Measurements from ENCODE around the gene EMC8.

EMC8 gene

DNA sequence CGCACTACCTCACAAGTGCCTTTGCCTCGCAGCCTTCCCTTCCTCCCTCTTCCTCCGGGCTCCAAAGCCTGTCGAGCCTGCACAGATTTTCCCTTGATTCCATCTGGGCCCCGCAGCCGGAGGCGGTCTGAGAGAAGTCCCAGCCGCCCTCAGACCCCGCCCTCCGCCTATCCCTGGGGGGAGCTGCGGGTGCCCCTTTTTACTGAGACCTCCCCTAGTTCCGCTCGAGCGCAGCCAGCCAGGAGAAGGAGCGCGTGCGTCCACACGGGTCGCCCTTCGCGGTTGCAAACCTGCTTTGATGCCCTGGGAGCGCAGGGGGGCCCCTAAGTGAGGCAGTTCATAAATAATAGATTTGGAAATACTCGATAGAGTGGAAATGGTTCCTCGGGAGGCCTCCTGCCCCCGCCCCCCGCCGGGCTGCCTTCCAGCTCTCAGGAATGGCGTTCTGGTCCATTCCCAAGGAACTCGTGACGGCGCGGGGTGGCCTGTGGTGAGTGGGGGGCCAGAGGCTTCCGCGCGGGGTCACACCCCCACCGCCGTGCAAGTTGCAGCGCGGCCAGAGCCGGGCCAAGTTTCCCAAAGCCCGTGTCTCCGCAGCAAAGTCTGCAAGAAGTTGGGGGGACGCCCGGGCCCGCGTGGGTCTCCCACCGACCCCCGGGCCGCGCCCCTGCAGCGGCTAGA is 49.1 kb downstream of the EMC8 start:
- H2AK5ac ChIP-seq (ENCODE audit: low read length), result no peak overlapping the region
- DNase-seq, result no peak

DNA sequence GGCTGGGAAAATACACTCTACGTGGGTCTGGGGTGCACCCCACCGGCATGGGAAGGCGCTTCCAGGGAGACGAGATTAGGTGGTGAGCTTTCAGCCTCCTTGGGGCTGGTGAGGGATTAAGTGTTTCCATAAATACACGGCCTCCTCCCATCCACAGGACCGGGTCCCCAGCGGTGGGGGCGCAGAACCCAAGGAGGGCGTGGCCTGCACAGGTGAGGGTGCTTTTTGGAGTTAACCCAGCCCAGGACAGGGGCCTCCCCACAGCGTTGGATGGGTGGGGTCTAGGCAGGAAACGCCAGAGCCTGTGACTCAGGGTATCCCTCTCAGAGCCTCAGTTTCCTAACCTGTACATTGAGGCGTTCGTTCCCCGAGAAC is 49.6 kb downstream of the EMC8 start:
- Histone ChIP-seq H3K18ac (ENCODE audit: low read length) (no peak overlapping the region), H4K8ac (ENCODE audit: low read depth, low read length) (no peak overlapping the region), H2BK15ac (replicated peaks; ENCODE audit: low read depth) (no peak overlapping the region), H3K23ac (ENCODE audit: low read length) (no peak overlapping the region), H3K79me2 (ENCODE audit: control insufficient read depth, insufficient read depth, low read length) (no peaks in the 10 kb centered on the region), H2BK120ac (ENCODE audit: low read depth, low read length) (no peak overlapping the region), H3K4ac (ENCODE audit: low read depth, low read length) (no peak overlapping the region), H3K4me3 (ENCODE audit: low read length) (no peak overlapping the region), H3K4me2 (ENCODE audit: low read length) (peak overlapping the region; percentile 39), H2AK5ac (ENCODE audit: low read length) (no peak overlapping the region), H3K36me3 (ENCODE audit: control insufficient read depth, insufficient read depth, low read length) (no peaks in the 10 kb centered on the region), H4K5ac (ENCODE audit: low read length) (no peak overlapping the region), H3K79me1 (ENCODE audit: low read length) (no peaks in the 10 kb centered on the region), H3K56ac (ENCODE audit: low read length) (peak overlapping the region; percentile 65), H3K9ac (ENCODE audit: low read length) (peak overlapping the region; percentile 27), H3K4me1 (ENCODE audit: control insufficient read depth, low read depth, low read length) (peaks cover 11% of the 10 kb centered on the region), H2BK5ac (ENCODE audit: low read length) (no peak overlapping the region), H3K27ac (ENCODE audit: low read depth, low read length) (no peak overlapping the region), H3K27me3 (ENCODE audit: insufficient read depth, low read length, poor library complexity) (no peaks in the 10 kb centered on the region)
- DNase-seq, result no peak
- WGBS (ENCODE audit: extremely low coverage, insufficient coverage, low lambda C conversion rate), result no CpG with 5 or more reads among the region's 14 CpGs

More for the DNA sequence above, 49.1 kb downstream of the EMC8 start:
- Histone ChIP-seq H3K79me2 (ENCODE audit: control insufficient read depth, insufficient read depth, low read length) (no peaks in the 10 kb centered on the region), H2BK15ac (replicated peaks; ENCODE audit: low read depth) (no peak overlapping the region), H3K36me3 (ENCODE audit: control insufficient read depth, insufficient read depth, low read length) (no peaks in the 10 kb centered on the region), H2BK120ac (ENCODE audit: low read depth, low read length) (no peak overlapping the region), H3K18ac (ENCODE audit: low read length) (peak overlapping the region; percentile 64), H3K79me1 (ENCODE audit: low read length) (no peaks in the 10 kb centered on the region), H4K5ac (ENCODE audit: low read length) (no peak overlapping the region), H3K27me3 (ENCODE audit: insufficient read depth, low read length, poor library complexity) (no peaks in the 10 kb centered on the region), H4K8ac (ENCODE audit: low read depth, low read length) (peak overlapping the region; percentile 7), H3K9ac (ENCODE audit: low read length) (peak overlapping the region; percentile 70), H3K56ac (ENCODE audit: low read length) (peak overlapping the region; percentile 80), H3K4me3 (ENCODE audit: low read length) (no peak overlapping the region), H3K4me1 (ENCODE audit: control insufficient read depth, low read depth, low read length) (peaks cover 11% of the 10 kb centered on the region), H3K23ac (ENCODE audit: low read length) (no peak overlapping the region), H2BK5ac (ENCODE audit: low read length) (no peak overlapping the region), H3K27ac (ENCODE audit: low read depth, low read length) (no peak overlapping the region), H3K4ac (ENCODE audit: low read depth, low read length) (peak overlapping the region; percentile 75), H3K4me2 (ENCODE audit: low read length) (peak overlapping the region; percentile 39)
- WGBS (ENCODE audit: extremely low coverage, insufficient coverage, low lambda C conversion rate), result no CpG with 5 or more reads among the region's 51 CpGs

DNA sequence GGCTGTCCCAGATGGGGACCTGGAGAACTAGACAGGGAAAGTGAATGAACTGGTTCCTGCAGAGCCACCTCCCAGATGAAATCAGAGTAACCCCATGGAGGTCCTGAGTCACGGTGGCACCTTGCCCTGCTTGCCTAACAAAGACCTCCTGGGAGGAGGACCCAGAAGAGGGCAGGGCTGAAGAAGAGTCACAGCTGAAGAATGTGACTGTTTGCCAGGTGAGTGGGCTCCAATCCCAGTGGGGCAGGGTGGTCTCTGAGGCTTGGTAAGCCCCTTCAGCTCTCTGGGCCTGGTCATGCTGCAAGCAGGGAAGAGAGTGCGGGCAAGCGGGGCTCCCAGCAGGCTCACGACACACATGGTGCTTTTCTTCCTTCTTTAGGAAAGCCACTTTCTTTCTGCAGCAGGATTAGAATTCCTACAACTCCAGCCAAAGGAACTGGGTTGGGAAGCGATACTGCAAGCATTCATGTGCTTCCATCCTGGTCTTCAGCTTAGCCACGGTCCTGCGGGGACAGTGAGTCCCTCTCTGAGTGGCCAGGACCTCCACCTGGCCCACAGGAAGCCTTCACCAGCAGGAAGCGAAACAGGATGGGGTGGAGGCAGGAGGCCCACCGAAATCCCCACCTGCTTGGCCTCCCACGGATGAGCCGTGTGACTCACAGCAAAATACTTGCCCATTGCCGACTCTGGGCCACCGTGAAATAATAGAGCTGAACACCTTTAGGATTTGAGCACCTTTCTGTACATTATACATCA is 52.7 kb downstream of the EMC8 start:
- Histone ChIP-seq H3K79me2 (ENCODE audit: control insufficient read depth, insufficient read depth, low read length) (no peaks in the 10 kb centered on the region), H3K4ac (ENCODE audit: low read depth, low read length) (no peak overlapping the region), H3K23ac (ENCODE audit: low read length) (no peak overlapping the region), H4K8ac (ENCODE audit: low read depth, low read length) (no peak overlapping the region), H3K4me3 (ENCODE audit: low read length) (no peak overlapping the region), H3K4me1 (ENCODE audit: control insufficient read depth, low read depth, low read length) (peaks cover 4% of the 10 kb centered on the region), H2AK5ac (ENCODE audit: low read length) (no peak overlapping the region), H3K9ac (ENCODE audit: low read length) (no peak overlapping the region), H4K5ac (ENCODE audit: low read length) (no peak overlapping the region), H3K18ac (ENCODE audit: low read length) (no peak overlapping the region), H2BK120ac (ENCODE audit: low read depth, low read length) (no peak overlapping the region), H3K27ac (ENCODE audit: low read depth, low read length) (peak overlapping the region; percentile 1), H2BK15ac (replicated peaks; ENCODE audit: low read depth) (no peak overlapping the region), H2BK5ac (ENCODE audit: low read length) (no peak overlapping the region), H3K36me3 (ENCODE audit: control insufficient read depth, insufficient read depth, low read length) (no peaks in the 10 kb centered on the region), H3K56ac (ENCODE audit: low read length) (peak overlapping the region; percentile 25), H3K79me1 (ENCODE audit: low read length) (no peaks in the 10 kb centered on the region), H3K4me2 (ENCODE audit: low read length) (no peak overlapping the region), H3K27me3 (ENCODE audit: insufficient read depth, low read length, poor library complexity) (no peaks in the 10 kb centered on the region)
- no CpG with 5 or more reads among the region's 13 CpGs for WGBS (ENCODE audit: extremely low coverage, insufficient coverage, low lambda C conversion rate)
- peak; percentile 67 for DNase-seq

DNA sequence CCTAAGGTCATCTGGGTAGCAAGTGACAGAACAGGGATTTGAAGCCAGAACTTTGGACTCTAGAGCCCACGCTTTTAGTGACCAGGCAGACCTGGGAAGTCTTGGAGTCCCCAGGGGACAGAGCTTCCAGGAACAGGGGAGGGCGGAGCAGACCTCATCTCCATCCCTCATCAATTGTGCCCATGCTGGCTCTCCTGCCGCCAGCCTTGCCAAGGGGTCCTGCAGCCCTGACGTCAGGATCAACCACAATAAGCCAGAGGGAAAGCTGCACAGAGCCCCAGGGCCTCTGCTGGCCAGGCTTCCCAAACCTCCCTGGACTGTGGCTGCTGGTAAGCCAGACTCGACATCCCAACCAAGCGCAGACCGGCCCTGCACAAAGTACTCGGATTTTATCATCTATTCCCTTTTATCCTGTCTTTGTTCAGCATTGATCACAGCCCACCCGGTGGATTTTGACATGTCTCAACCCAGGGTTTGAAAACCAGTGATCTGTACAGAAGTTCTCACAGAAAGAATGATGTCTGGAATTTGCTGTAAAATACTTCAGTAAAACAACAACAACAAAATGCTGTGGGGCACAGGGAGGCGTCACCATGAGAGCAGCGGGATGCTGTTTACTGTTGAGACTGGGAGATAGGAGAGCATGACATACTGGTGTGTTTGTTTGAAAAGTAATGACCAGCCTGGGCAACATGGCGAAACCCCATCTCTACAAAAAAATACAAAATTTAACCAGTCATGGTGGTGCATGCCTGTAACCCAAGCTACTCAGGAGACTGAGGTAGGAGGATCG is 60.2 kb downstream of the EMC8 start:
- H3K23ac ChIP-seq (ENCODE audit: low read length), result no peak overlapping the region
- no peaks in the 10 kb centered on the region for H3K27me3 ChIP-seq (ENCODE audit: insufficient read depth, low read length, poor library complexity)
- H3K36me3 ChIP-seq (ENCODE audit: control insufficient read depth, insufficient read depth, low read length), result no peaks in the 10 kb centered on the region
- H2BK120ac ChIP-seq (ENCODE audit: low read depth, low read length), result no peak overlapping the region
- no CpG with 5 or more reads among the region's 13 CpGs for WGBS (ENCODE audit: extremely low coverage, insufficient coverage, low lambda C conversion rate)
- H3K4ac ChIP-seq (ENCODE audit: low read depth, low read length), result no peak overlapping the region
- DNase-seq, result no peak
- H4K5ac ChIP-seq (ENCODE audit: low read length), result no peak overlapping the region
- H3K79me2 ChIP-seq (ENCODE audit: control insufficient read depth, insufficient read depth, low read length), result no peaks in the 10 kb centered on the region
- H2BK5ac ChIP-seq (ENCODE audit: low read length), result no peak overlapping the region
- H3K79me1 ChIP-seq (ENCODE audit: low read length), result no peaks in the 10 kb centered on the region
- no peak overlapping the region for H4K8ac ChIP-seq (ENCODE audit: low read depth, low read length)
- H3K56ac ChIP-seq (ENCODE audit: low read length), result no peak overlapping the region
- no peak overlapping the region for H3K27ac ChIP-seq (ENCODE audit: low read depth, low read length)
- H3K4me3 ChIP-seq (ENCODE audit: low read length), result no peak overlapping the region
- H3K4me1 ChIP-seq (ENCODE audit: control insufficient read depth, low read depth, low read length), result peaks cover 3% of the 10 kb centered on the region
- no peak overlapping the region for H2AK5ac ChIP-seq (ENCODE audit: low read length)
- H3K4me2 ChIP-seq (ENCODE audit: low read length), result no peak overlapping the region
- H2BK15ac ChIP-seq (replicated peaks; ENCODE audit: low read depth), result no peak overlapping the region
- no peak overlapping the region for H3K9ac ChIP-seq (ENCODE audit: low read length)
- no peak overlapping the region for H3K18ac ChIP-seq (ENCODE audit: low read length)

DNA sequence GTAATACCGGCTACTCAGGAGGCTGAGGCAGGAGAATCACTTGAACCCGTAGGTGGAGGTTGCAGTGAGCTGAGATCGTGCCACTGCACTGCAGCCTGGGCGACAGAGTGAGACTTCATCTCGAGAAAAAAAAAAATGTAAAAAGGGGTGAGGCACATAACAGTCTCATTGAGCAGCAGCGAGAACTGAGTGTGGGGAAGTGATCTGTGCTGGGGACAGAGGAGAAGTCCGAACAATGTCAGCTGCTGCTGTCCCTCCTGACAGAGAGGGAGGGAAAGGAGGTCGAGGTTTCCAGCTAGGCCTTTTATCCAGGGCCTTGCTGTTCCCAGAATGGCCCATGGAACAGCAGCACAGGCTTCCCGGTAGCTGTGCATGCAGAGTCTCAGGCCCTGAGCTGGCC is 62.4 kb downstream of the EMC8 start:
- no peak for DNase-seq
- WGBS (ENCODE audit: extremely low coverage, insufficient coverage, low lambda C conversion rate), result no CpG with 5 or more reads among the region's 9 CpGs
- Histone ChIP-seq H3K9ac (ENCODE audit: low read length) (no peak overlapping the region), H3K4ac (ENCODE audit: low read depth, low read length) (no peak overlapping the region), H2AK5ac (ENCODE audit: low read length) (no peak overlapping the region), H3K18ac (ENCODE audit: low read length) (no peak overlapping the region), H3K27me3 (ENCODE audit: insufficient read depth, low read length, poor library complexity) (no peaks in the 10 kb centered on the region), H4K5ac (ENCODE audit: low read length) (no peak overlapping the region), H3K4me2 (ENCODE audit: low read length) (no peak overlapping the region), H2BK15ac (replicated peaks; ENCODE audit: low read depth) (no peak overlapping the region), H3K4me1 (ENCODE audit: control insufficient read depth, low read depth, low read length) (peaks cover 4% of the 10 kb centered on the region), H3K36me3 (ENCODE audit: control insufficient read depth, insufficient read depth, low read length) (no peaks in the 10 kb centered on the region), H3K79me2 (ENCODE audit: control insufficient read depth, insufficient read depth, low read length) (no peaks in the 10 kb centered on the region), H3K56ac (ENCODE audit: low read length) (no peak overlapping the region), H2BK120ac (ENCODE audit: low read depth, low read length) (no peak overlapping the region), H3K4me3 (ENCODE audit: low read length) (no peak overlapping the region), H3K23ac (ENCODE audit: low read length) (no peak overlapping the region), H3K79me1 (ENCODE audit: low read length) (no peaks in the 10 kb centered on the region), H3K27ac (ENCODE audit: low read depth, low read length) (no peak overlapping the region), H4K8ac (ENCODE audit: low read depth, low read length) (no peak overlapping the region), H2BK5ac (ENCODE audit: low read length) (no peak overlapping the region)

Measured in mesendoderm (in vitro differentiated cells).